Measurements from ENCODE around the gene CD59.

Gene CD59, protein sequence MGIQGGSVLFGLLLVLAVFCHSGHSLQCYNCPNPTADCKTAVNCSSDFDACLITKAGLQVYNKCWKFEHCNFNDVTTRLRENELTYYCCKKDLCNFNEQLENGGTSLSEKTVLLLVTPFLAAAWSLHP

DNA sequence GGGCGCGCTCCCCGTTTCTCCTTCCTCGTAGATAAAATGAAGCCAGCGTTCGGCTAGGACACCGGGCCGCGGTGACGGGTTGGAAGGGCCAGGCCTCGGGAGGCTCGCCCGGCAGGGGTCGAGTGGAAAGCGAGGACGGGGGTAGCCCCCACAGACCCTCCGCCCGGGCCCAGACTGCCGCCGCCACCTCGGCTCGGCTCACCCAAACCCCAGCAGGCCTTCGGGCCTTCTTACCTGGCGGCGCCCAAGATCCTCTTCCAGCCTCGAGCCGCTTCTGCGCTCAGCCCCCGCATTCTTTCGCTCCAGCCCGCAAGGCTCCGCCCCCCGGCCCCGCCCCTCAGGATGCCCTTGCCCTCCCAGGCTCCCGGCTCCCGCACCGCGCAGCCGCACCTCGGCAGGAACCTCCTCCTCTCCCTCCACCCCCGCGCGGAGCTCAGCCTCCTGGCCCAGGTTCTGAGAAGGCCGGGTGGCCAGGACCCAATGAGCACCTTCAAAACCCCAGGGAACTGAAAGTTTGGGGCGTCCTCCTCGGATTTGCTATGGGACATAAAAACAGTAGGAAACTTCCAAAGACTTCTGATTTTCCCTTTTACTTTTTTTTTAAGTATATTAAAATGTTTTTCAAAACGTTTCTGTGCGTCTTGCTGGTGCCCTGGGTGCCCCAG lies at the start of gene CD59:
TSS of gene CD59 (minus strand) at position 276 of the 665 bp plus-strand sequence. CDS start 13,978 bp downstream, outside the sequence.
- peak; percentile 16 for DNase-seq

DNA sequence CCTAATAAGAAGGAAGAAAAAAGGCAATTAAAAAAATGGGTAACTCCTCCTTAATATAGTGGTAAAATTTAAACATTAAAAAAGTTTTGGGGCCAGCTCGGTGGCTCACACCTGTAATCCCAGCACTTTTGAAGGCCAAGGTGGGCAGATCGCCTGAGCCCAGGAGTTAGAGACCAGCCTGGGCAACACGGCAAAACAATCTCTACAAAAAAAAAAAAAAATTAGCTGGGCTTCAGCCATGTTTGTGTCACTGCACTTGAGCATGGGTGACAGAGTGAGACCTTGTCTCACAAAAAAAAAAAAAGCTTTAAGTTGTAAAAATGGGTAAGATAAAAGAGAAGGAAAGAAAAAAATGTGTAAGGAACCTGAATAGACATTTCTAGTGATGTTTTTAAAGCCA lies 49.4 kb upstream of the CD59 start:
- no peak for DNase-seq

DNA sequence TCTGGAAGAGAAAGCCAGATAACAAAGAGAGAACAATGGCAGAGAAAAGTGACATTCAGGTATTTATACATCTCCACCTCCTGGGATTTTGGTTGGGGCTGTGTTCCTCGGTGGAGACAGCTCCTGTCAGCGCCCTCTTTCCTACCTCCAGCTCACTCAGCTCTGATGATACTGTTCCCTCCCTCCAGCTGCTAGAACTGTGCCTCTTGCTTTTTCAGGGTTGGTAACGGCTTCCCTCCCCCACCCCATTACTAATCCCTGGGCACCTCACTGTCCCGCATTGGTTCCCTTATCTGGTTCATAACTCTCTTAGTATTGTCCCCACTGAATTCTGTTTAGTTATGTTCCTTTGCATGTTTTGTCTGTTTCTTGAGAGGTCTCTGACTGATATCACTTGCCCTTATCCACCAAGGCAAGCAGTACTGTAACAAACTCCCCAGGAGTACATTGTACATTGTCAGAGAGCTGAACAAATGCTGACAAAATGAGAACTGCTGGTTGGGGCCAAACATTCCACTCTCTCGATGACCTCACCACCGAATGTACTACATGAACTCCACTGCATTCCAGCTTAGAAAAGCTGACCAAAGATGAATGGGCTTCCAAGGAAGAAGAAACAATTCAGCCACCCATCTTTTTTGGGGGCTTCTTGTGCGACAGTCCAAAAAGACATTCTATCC lies 43.8 kb upstream of the CD59 start:
- no peak for DNase-seq

DNA sequence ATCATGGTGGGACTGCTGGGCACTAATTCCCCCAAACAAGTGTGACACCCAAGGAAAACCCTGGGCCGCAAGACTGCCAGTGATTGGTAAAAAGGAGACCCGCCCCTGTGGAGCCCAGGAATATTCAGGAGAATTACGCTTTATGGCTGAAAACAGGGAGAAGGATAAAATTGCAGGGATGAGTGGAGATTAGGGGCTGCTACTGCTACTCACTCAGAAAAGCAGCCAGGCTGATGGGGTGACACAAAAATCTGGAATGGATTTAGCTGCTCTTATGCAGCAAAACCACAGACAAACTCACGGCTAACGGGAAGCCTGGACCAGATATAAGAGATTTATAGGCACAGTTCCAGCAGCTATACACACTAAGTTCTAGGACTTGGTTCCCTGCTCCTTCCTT lies 42.5 kb upstream of the CD59 start:
- no peak for DNase-seq

DNA sequence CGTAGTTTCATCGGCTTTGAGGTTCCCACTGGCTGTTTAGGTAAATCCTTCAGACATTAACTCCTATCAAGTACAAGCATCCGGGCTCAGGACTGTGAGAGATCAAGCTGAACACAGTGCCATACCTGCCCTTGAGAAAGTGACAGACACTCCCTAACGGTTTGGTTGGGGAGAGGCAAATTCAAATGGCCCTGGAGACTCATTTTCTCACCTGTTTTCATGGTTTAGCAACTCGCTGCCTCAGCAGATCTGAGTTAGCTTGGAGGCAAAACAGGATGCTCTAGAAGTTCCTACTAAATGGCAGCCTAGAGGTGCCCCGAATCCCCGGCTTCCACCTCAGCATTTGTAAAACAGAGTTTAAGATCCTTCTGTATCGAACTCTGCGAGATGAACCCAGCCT lies 41.7 kb upstream of the CD59 start:
- no peak for DNase-seq

DNA sequence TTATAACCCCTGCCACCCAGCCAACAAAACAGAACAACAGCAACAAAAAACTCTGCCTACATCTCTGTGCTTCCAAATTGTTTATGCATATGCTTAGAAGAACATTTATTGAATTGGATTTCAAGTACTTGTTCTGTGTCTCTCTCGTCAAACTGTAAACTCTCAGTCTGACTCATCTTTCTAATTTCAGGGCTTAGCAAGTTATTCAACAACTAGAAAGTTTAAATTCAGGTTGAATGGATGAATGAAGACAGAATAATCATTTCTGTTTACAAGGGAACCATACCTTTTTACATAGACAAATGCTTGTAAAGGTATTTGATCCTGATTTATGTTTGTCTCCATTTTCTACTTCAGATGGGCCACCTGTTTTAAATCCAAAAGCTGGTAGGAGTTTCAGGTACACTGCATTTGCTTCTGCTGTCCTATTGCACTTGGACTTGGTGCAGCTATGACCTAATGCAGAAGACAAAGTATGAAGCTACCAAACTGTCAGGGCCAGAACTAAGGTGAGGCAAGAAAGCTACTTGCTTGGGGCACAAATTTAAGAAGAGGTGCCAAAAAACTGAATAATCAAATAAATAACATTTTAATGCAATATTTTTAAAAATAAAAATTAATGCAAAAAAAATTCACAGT lies 39.7 kb upstream of the CD59 start:
- DNase-seq = no peak

DNA sequence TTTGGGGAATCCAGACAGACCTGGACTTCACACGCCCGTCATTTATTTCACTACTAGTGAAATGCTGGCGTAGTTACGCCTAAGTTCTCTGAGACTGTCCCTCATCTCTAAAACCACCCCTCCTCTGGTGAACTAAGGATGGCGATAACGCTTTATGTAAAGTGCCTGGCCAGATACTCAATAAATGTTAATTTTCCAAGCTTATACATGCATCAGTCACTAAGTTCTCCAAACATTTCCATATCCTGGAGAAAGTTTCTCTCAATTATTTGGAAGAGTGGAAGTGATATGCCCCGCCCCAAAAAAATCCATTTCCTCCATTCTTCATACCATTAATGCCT lies 39.2 kb upstream of the CD59 start:
- no peak for DNase-seq

DNA sequence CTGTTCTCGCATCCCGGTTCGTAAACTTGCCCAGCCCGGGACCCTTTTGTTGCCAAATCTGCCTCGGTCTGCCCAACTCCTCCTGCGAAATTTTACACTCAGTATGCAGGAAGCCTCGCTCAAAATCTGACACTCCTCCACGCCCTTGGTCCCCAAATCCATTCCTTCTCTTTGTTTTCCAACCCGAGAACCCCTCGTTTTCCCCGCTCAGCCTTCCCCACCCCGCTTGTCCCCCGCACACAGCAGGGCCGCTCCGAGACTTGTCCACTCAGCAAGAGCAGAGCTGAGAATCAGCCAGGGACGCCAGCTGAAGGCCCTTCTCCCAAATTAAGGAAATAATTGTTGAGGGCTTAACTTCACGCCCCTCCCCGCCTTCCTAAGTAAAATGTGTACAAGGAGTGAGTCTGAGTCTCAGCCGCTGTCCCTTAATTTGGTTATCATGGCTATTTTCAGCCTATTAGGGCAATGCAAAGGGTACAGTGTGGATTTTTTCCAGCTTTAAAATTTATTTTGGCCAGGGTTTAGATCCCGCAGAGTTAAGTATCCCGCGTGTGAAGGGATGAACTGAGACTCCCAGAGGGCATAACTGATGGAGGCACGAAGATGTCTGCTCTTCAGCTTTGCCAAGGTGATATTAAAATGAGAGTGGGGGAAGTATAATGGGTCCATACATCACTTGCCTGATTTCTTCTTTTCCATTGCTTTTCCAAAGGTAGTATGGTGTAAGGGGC lies 38.7 kb upstream of the CD59 start:
- no peak for DNase-seq

DNA sequence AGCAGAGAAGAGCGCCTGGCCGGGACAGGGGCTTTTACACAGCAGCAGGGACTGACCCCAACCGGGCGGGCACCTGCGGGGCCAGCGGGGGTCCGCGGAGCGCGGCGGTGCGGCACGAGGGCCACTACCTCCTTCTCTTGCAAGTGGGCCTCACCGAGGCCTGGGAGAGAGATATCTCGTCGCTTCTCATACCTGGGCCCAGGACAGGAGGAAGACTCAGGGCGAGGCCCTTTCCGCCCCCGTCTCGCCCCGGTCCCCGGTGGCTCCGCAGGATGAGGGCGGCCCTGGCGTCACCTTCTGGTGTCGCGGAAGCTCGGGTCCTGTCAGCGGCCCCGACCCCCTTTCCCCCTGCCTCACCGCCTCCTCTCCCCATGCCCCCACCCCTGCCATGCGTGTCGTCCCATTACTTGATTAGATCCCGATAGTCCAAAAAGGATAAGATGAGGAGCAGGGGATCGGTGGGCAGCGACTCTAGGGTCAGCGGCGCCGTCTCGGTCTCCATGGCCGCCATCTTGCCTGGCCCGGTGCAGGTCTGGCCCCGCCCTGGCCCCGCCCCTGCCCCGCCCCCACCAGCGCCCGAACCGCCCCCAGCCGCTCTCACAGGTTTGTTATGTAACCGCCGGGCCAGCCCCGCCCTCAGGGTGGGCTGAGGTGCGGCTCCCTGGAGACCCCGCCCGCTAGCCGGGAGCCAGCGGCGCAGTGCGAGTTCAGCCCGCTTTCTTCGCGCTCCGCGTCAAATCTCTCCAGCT lies 37.9 kb upstream of the CD59 start, which contains the start of gene FBXO3:
TSS of gene FBXO3 (minus strand) at position 534 of the 749 bp plus-strand sequence. CDS start at position 511, 23 bp downstream.
- DNase-seq = peak; percentile 56

DNA sequence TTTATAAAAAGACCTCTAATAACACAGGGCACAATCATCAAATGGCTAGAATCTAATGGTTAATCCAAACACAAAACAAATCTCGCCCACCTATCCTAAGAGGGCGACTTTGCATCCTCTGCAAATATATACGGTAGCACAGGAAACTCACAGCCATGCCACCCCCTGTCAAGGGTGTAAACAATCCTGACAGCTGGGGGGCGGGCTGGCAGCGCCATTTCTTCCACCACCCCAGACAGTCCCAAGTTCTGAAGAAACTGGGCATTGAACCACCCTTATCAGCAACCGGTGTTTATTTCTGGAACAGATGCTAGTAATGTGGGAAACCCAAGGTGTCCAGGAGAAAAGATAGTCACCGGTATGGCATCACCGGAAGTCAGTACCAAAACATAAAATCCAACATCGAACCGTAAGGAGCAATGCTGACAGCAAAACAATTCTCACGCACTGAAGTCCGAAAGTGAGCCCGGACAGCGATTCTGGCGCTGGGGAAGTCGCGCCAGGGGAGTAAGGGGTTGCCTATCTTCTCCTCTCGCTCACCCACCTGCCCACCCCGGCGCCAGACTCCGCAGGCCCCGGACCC lies 37.3 kb upstream of the CD59 start:
- DNase-seq = no peak

DNA sequence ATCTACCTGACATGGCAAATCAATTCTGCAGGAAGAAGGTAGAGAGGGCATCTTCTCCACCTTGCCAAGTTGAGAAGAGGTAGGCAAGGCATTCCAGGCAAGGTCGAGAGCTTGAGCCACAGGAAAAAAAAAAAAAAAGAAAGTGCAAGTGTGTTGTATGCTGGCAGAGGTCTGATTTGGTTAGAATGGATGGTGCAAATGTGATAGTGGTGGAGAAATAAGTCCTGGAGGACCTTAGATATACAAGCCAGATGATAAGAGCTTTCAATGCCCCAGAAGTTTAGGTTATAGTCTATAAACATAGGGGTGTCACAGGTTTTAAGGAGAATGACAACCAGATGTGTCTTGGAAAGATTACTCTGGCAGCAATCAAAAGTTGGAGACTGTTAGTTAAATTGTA lies 36.6 kb upstream of the CD59 start:
- no peak for DNase-seq

DNA sequence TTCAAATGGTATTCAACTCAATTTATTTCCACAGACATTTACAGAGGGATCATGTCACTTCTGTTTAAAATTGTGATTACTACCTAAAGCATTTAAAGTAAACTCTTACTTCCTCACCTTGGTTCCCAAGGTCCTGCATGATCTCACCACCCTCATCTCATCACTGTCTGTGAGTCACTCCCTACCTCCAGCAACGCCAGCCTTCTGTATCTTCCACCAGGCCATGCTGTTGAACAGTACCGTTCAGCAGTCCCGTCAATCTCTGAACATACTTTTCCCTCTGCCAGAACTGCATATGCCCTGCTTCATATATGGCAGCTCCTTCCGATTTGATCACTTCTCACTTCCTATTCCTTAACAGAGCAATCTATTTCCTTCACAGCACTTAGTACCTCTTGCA lies 36.1 kb upstream of the CD59 start:
- no peak for DNase-seq

DNA sequence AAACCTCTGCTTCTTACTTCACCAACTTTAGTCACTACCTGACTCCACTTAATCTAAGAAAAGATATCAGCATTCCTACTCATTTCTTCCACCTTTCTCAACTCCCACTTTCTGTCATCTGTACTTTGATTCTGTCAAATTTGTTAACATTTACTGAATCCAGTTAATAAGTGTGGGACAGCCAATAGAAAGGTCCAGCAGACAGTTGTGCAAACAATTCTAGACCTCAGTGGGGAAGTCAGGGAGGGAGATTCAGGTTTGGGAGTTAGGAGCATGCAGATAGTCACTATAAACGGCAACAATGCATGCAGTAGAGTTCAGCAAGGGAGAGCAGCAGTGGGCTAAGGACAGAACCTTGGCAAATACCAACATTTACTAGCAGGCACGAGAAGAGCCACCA lies 34.0 kb upstream of the CD59 start:
- DNase-seq = no peak

DNA sequence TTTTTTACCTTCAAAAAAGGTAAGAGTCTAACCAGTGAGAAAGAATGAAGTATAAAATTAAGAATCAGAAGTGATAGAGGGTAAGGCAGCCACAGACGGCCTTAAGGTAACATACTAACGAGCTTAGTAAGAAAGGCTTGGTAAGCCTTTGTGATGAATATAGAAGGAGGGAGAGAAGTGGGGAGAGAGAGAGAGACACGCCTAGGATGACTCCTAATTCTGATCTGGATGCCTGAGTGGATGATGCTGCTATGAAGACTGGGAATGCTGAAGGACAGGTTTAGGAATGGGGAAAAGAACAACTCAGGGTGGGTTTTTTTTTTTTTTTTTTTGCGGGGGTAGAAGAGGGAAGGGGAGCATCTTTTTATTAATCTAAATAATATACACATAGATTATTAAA lies 33.3 kb upstream of the CD59 start:
- DNase-seq = no peak

DNA sequence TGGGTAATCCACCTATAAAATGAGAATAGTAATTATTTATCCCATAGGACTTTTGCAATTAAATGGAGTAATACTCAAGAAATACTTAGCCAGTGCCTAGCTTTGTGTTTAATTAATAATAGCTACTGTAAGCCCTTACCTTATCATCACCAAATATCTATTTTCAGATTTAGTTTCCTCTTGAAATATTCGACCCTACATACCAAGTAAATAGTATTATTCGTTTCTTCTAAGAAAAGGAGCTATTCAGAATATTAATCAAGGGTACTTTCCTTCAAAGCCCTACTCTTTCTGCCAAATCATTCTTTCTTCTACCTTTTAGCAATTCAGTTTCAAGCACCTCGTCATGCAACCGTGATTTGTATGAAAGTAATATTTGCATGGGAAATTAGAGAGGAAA lies 31.4 kb upstream of the CD59 start:
- DNase-seq = no peak

DNA sequence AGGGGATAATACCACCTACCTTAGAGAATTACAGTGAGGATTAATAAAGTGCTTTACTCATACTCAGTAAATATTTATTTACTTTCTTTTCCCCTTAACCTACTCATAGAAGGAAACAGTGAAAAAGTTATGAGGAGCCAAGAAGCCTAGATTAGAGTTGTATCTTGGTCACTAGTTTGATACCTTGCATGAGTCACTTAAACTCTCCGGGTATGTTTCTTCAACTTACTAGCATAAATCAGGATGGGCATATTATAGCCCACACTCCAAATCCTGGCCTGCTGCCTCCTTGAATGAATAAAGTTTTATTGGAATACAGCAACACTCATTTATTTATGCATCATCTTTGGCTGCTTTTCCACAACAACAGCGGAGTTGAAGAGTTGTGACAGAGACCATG lies 29.9 kb upstream of the CD59 start:
- DNase-seq = no peak

DNA sequence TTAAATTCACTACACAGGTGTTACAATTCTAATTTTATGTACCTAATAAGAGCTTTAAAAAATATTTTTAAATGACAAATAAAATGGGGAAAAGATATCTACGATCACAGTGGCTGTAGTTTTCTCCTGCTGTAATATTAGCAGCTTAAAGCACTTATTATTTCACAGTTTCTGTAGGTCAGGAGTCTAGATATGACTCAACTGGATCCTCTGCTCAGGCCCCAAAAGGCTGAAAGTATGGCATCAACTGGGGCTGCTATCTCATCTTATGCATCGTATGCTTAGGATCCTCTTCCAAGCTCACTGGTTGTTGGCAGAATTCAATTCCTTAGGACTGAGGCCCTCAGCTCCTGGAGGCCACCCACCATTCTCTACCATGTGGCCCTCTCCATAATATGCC lies 25.2 kb upstream of the CD59 start:
- DNase-seq = no peak

DNA sequence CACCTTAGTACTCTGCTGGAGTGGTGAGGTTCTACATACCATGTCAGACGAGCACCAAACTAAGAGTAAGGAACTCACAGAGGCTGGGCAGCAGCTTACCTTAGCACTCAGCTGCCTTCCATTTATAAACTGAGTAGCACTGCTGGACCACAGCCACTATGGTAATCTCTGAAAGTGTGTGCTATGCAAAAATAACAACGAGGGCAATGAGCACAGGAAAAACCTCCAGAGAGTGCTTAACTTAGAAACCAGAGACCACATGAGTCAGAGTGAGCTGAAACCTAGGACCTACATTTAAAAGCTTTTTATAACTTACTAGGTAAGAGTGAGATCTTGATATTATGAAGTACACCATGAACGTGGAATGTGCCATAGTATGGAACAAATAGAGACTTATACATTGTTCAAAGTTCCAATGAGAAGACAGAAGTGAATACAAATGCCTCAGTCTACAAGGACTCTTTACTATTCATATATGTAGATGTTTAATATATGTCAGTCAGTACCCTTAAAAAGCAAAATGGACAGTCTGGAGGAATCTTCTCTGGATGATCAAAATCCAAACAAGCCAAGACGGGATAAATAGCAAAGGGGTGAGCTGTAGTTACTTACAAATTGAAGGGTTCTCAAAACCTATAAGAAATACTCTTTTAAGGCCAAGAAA lies 17.2 kb upstream of the CD59 start:
- DNase-seq = no peak

DNA sequence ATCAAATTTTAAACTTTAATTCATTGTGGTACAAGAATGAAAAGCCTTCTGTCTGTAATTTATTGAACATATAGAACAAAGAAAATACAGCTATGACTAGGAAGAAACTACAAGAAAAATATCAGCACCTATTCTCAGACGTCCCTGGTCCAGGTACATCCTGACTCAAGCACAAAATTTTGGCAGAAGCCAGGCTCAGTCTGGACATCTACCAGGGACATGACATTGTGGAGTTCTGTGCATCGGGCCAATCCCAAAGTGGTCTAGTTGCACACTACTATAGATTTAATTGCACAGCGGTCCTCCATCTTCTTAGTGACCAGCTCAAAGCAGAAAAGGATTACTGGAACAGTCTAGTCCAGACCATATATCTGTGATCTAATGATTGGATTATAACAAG lies 15.7 kb upstream of the CD59 start:
- DNase-seq = no peak

DNA sequence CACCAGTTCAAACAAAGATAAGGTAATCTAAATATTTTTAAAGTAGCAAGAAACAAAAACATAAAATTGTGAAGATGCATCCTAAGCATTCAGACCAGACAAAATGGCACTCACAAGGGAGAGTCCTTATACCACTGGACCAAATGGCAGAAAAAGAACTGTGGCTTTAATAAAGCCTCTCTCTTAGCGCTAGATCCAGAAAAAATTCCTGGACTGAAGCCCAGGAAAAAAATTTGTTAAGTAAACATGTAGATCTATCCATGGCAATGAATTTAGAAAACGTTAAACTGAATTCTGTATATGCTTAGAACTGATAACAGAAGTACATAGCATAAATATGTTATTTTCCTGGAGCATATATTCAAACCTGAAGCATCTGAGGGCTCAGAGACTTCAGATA lies 11.8 kb upstream of the CD59 start:
- no peak for DNase-seq

DNA sequence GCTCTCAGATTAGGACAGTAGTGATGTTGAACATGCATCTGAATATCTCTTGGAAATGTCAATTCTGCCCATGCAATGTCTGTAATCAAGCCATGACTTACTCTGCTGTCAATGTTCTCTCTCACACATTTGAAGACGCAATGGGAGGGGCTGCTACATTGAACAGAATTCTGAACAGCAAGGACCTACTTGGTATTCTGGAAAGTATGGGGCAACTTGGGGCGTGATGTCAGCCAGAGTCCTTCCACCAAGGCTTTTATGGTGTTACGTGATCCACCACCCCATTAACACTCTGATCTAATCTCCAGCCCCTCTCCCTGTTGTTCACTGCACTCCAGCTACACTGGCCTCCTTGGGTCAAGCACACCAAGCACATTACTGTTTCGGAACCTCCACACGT lies 7.1 kb upstream of the CD59 start:
- no peak for DNase-seq
